ENCODE data around the gene AQP3. TPM values are rescaled to one million over a fixed set of nuclear protein-coding genes. Genes with fewer than 3 reads are reported as not detected.
"Not testable (repeated sequence)": the region's sequence is repeated elsewhere in the genome, so short reads cannot be mapped to it uniquely, and the experiment has no call there.

Gene AQP3
- total RNA-seq, 1 donor from 2014 or later, result 868 TPM

- Histone ChIP-seq H3K4me3 (no peak overlapping the region), H3K9me3 (no peaks in the 10 kb centered on the region), H3K27me3 (no peaks in the 10 kb centered on the region), H3K27ac (no peak overlapping the region), H3K4me1 (no peaks in the 10 kb centered on the region), H3K36me3 (no peaks in the 10 kb centered on the region)
- TF ChIP-seq, protein P1, sequence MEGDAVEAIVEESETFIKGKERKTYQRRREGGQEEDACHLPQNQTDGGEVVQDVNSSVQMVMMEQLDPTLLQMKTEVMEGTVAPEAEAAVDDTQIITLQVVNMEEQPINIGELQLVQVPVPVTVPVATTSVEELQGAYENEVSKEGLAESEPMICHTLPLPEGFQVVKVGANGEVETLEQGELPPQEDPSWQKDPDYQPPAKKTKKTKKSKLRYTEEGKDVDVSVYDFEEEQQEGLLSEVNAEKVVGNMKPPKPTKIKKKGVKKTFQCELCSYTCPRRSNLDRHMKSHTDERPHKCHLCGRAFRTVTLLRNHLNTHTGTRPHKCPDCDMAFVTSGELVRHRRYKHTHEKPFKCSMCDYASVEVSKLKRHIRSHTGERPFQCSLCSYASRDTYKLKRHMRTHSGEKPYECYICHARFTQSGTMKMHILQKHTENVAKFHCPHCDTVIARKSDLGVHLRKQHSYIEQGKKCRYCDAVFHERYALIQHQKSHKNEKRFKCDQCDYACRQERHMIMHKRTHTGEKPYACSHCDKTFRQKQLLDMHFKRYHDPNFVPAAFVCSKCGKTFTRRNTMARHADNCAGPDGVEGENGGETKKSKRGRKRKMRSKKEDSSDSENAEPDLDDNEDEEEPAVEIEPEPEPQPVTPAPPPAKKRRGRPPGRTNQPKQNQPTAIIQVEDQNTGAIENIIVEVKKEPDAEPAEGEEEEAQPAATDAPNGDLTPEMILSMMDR (IDR thresholded peaks at IDR 0.05), result no peak
- TF ChIP-seq POLR2AphosphoS5 (IDR thresholded peaks at IDR 0.05; ENCODE audit: insufficient read depth in 1 of 2, low read depth in 1 of 2) (no peak), POLR2A (IDR thresholded peaks at IDR 0.05) (no peak)
- no peak for DNase-seq (ENCODE audit: extremely low spot score in 2 of 2)
- intact Hi-C loops (cut with DNase I), result no loop called here
These were observed 22.3 kb downstream of the AQP3 start for GRCh38 chr9:33425128-33425533.

- H3K27ac ChIP-seq; H3K4me1 ChIP-seq; H3K36me3 ChIP-seq; H3K9me3 ChIP-seq; H3K27me3 ChIP-seq; H3K4me3 ChIP-seq; intact Hi-C loops (cut with DNase I); DNase-seq (ENCODE audit: extremely low spot score in 2 of 2): not testable (repeated sequence)
These were observed 22.9 kb downstream of the AQP3 start for GRCh38 chr9:33424492-33424891.

DNA sequence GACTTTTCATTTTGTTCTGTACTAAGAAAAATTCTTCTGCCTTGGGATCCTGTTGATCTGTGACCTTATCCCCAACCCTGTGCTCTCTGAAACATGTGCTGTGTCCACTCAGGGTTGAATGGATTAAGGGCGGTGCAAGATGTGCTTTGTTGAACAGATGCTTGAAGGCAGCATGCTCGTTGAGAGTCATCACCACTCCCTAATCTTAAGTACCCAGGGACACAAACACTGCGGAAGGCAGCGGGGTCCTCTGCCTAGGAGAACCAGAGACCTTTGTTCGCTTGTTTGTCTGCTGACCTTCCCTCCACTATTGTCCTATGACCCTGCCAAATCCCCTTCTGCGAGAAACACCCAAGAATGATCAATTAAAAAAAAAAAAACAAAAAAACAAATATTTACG lies 23.4 kb downstream of the AQP3 start:
- intact Hi-C loops (cut with DNase I); H3K27ac ChIP-seq; H3K4me3 ChIP-seq; H3K9me3 ChIP-seq; H3K27me3 ChIP-seq; H3K4me1 ChIP-seq; H3K36me3 ChIP-seq; DNase-seq (ENCODE audit: extremely low spot score in 2 of 2): not testable (repeated sequence)

DNA sequence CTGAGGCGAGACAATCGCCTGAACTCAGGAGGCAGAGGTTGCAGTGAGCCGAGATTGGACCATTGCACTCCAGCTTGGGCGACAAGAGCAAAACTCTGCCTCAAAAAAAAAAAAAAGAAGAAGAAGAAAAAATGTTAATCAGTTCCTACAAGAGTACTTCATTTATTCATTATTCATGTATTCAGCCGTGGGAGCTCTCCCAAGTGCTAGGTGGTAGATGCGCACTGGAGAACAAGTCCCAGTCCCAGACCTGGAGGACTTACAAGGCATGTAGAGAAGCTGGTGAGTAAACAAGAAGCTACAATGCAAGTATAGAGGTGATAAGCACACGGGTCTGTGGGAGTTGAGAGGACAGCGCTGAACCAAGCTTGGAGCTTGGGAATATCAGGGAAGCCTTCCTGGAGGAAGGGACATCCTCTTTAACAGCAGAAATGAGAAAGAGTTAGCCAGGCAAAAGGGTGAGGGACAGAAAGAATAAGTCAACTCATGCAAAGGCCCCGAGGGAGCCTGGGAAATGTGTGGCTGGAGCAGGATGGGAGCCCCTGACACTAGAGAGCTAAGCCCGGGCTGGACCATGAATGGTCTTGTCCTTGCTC lies 27.6 kb downstream of the AQP3 start:
- Histone ChIP-seq H3K27me3 (no peaks in the 10 kb centered on the region), H3K9me3 (no peaks in the 10 kb centered on the region), H3K4me1 (peaks cover 36% of the 10 kb centered on the region), H3K36me3 (no peaks in the 10 kb centered on the region), H3K27ac (no peak overlapping the region), H3K4me3 (no peak overlapping the region)
- no peak for DNase-seq (ENCODE audit: extremely low spot score in 2 of 2)
- intact Hi-C loops (cut with DNase I), result loop anchor here (5.0 kb wide), 1 partner anchor 43 kb away; no protein-coding TSS in a partner anchor
- TF ChIP-seq POLR2A (IDR thresholded peaks at IDR 0.05) (no peak), POLR2AphosphoS5 (IDR thresholded peaks at IDR 0.05; ENCODE audit: insufficient read depth in 1 of 2, low read depth in 1 of 2) (no peak)
- TF ChIP-seq, protein P1 (IDR thresholded peaks at IDR 0.05), result no peak

GRCh38 chr9:33418090-33418489 lies 29.3 kb downstream of the AQP3 start:
- Histone ChIP-seq H3K27ac (peak overlapping the region; percentile 36), H3K27me3 (no peaks in the 10 kb centered on the region), H3K4me1 (peaks cover 48% of the 10 kb centered on the region), H3K36me3 (no peaks in the 10 kb centered on the region), H3K9me3 (no peaks in the 10 kb centered on the region), H3K4me3 (no peak overlapping the region)
- no peak for DNase-seq (ENCODE audit: extremely low spot score in 2 of 2)
- TF ChIP-seq, protein P1 (IDR thresholded peaks at IDR 0.05), result no peak
- peak in 1 of 2 donors; percentile 39 for TF ChIP-seq POLR2AphosphoS5 (IDR thresholded peaks at IDR 0.05; ENCODE audit: insufficient read depth in 1 of 2, low read depth in 1 of 2)
- intact Hi-C loops (cut with DNase I), result loop anchor here (5.0 kb wide), 1 partner anchor 41 kb away; no protein-coding TSS in a partner anchor

DNA sequence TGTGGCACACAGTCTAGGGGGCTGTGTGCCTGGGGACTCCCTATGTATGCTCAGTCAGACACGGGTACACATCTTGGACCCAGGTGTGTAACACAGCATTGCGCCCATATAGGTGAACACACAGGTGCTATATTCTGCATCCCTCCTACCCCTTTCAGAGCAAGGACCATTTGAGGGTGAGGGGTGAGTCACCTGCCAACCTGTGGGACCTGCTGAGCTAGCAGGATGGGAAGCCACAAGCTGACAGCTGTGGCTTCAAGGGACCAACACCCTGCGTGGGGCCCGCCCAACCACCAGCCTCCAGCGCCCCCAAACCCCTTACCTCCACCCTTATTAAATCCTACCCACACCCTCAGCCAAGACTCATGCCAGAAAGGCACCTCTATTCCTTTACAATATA lies 30.4 kb downstream of the AQP3 start:
- no peak for TF ChIP-seq POLR2A (IDR thresholded peaks at IDR 0.05)
- peak in 1 of 2 donors; percentile 14 for TF ChIP-seq POLR2AphosphoS5 (IDR thresholded peaks at IDR 0.05; ENCODE audit: insufficient read depth in 1 of 2, low read depth in 1 of 2)
- peak overlapping the region; percentile 36 for H3K27ac ChIP-seq
- H3K4me3 ChIP-seq, result no peak overlapping the region
- H3K9me3 ChIP-seq, result no peaks in the 10 kb centered on the region
- intact Hi-C loops (cut with DNase I), result loop anchor here (5.0 kb wide), 1 partner anchor 40 kb away; no protein-coding TSS in a partner anchor
- no peaks in the 10 kb centered on the region for H3K36me3 ChIP-seq
- peaks cover 48% of the 10 kb centered on the region for H3K4me1 ChIP-seq
- DNase-seq (ENCODE audit: extremely low spot score in 2 of 2), result no peak
- no peaks in the 10 kb centered on the region for H3K27me3 ChIP-seq
